GM21515 (cell line): ENCODE results near the gene GDF15.
A peak's percentile ranks its signal among the peaks of the same experiment; 100 is the strongest.
"Not testable (repeated sequence)": the region's sequence is repeated elsewhere in the genome, so short reads cannot be mapped to it uniquely, and the experiment has no call there.

ENCODE experiments used
- ATAC-seq: cut with Tn5 transposase; IDR thresholded peaks from one replicate; pipeline ENCODE4 v1.9.1; 2021; ENCODE audit not compliant: unreplicated experiment

The GDF15 gene, protein sequence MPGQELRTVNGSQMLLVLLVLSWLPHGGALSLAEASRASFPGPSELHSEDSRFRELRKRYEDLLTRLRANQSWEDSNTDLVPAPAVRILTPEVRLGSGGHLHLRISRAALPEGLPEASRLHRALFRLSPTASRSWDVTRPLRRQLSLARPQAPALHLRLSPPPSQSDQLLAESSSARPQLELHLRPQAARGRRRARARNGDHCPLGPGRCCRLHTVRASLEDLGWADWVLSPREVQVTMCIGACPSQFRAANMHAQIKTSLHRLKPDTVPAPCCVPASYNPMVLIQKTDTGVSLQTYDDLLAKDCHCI

DNA sequence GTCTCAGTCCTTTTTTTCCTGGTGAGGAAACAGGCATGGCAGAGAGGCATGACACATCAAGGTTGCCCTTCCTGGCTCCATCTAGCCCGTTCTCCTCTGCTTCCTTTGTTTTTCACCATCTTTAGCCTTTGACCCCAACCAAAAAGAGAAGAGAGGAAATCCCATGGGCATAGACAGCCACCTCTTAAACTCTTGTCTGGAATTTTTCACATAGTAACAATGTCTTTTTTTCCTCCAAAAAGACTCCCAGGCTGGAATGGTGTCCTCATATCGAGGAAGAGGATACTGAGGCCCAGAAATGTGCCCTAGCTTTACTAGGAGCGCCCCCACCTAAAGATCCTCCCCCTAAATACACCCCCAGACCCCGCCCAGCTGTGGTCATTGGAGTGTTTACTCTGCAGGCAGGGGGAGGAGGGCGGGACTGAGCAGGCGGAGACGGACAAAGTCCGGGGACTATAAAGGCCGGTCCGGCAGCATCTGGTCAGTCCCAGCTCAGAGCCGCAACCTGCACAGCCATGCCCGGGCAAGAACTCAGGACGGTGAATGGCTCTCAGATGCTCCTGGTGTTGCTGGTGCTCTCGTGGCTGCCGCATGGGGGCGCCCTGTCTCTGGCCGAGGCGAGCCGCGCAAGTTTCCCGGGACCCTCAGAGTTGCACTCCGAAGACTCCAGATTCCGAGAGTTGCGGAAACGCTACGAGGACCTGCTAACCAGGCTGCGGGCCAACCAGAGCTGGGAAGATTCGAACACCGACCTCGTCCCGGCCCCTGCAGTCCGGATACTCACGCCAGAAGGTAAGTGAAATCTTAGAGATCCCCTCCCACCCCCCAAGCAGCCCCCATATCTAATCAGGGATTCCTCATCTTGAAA, at the start of gene GDF15:
GDF15 (plus strand) TSS at position 484 of the 868 bp plus-strand sequence; CDS start at position 516, 32 bp downstream.
- ATAC-seq = no peak

DNA sequence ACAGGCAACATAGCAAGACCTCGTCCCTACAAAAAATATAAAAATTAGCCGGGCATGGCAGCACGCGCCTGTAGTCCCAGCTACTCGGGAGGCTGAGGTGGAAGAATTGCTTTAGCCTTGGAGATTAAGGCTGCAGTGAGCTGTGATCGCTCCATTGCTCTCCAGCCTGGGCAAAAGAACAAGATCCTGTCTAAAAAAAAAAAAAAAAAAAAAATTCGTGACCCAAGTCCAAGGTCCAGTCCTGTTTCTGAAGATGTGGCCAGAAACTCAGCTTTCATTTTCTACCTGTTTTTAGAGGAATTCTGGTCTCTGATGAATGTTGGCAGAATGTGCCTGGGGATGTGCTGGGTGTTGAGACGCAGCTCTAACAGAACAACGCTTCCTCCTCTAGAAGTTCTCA, 47.4 kb upstream of the GDF15 start:
- ATAC-seq = no peak

DNA sequence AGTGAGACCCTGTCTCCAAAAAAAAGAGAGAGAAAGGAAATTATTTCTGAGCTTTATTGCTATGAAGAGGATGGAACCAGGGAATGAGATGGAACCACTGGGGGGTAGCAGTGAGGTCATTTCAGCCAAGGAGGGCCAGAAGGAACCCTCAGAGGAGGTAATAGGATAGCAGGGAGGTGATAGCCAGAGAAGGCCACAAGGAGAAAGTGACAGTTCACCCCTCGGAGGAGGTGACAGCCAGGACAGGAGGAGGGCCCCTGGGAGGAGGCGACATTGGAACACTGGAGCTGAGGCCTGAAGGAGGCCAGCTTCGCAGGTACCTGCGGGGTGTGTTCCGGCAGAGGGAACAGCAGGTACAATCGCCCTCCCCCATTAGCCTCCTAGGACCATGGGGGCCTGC, 46.2 kb upstream of the GDF15 start:
- no peak for ATAC-seq

DNA sequence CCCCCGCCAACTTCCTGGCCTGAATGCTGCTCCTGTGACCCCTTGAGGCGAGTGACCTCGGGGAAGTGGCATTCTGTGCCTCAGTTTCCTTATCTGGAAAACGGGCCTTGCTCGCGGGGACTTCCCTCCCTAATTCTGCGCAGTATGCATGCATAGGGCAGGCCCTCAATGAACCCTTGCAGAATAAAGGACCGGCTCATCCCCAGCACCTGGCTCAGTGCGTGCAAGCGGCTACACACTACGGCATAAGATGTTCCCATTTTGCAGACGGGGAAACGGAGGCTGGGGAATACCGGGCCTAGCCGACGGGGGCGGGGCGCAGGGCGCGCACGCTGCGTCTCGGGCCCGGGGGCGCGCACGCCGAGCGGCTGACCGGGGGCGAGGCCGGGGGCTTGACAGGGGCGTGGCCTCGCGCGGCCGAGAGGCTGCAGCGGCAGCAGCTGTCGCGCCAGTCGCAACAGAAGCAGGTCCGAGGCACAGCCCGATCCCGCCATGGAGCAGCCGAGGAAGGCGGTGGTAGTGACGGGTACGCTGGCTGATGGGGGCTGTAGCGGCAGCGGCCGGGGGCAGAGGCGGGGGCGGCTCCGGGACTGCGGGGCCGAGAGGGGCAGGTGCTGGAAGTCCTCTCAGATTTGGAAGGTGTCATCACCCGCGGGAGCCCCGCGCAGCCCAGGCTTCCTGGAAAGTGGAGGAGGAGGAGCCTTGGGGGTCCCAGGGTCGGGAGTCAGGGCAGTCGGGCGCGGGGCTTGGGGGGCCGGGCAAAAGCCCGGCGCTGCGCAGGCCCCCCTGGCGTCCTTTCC, 45.6 kb upstream of the GDF15 start, which contains the start of gene PGPEP1:
PGPEP1 (plus strand) TSS at position 409 of the 800 bp plus-strand sequence; CDS start at position 493, 84 bp downstream.
- peak; percentile 46 for ATAC-seq

DNA sequence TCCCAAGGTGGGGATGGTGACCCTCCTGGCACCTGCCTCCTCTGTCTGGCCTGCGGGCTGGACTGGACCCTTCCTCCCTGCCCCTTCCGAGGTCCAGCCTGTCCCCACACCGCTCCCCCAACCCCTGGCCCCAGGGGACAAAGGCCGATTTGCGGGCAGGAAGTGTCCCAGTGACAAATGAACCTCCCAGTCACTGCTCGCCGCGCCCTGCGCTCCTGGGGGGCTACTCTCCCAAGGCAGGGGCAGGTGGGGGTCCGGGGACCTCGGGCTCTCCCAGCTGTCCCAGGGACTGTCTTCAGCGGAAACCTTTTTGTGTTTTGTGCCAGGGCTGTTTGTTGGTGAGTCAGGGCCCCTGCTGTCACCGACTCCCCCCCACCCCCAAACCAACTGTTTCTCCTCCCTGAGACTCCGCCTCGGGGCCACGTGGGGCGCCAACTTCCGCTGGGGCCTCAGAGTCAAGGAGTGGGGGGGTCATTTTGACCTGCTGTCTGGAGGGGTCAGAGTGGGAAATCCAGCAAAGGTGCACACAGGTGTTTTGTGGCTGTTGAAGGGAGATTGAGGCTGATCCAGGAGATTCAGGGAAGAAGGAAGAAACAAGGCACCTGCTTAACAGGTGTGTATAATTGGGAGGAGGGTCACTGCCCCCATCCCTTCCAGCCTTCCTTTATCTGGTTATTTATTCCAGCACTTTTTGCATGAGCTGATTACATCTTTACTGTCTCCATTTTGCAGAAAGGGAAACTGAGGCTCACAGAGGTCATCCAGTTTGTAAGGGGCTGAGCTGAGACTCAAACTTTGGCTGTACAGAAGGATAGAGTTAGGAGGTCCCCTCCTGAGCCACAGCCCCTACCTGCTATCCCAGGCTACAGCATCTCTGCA, 44.7 kb upstream of the GDF15 start:
- ATAC-seq = no peak

DNA sequence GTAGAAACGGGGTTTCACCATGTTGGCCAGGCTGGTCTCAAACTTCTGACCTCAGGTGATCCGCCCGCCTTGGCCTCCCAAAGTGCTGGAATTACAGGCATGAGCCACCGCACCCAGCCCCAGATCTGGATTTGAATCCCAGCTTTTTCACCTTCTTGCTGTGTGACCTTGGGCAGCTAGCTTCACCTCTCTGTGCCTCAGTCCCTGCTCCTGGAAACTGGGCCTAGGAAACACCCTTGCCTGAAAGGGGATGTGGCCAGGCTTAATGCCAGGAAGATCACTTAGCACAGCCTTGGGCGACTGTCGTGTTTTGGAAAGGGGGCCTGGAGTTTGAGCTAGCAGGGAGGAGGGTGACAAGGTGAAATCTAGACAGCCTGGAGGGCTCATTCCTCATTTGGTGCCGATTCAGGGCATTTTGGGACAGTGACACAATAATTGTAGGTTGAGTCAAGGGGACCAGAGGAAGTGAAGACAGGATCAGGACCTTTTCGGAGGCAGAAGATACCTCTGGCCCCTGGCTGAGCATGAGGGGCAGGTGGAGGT, 43.8 kb upstream of the GDF15 start:
- no peak for ATAC-seq

DNA sequence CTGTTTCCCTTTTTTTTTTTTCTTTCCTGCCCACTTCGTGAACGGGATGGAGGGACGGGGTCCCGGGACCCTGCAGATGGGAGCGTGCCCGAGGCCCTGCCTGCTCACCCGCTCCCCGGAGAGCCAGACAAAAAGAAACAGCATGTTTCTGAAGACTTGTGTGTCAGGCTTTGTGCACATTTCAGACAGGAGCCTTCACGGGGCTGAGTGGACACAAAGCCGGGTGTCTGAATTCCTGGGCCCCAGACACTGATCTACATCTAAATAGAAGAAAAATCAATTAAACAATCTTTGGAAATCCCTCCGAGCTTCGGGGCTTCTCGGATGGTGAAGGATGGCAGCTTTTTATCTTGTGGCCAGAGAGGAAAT, 41.4 kb upstream of the GDF15 start:
- no peak for ATAC-seq

DNA sequence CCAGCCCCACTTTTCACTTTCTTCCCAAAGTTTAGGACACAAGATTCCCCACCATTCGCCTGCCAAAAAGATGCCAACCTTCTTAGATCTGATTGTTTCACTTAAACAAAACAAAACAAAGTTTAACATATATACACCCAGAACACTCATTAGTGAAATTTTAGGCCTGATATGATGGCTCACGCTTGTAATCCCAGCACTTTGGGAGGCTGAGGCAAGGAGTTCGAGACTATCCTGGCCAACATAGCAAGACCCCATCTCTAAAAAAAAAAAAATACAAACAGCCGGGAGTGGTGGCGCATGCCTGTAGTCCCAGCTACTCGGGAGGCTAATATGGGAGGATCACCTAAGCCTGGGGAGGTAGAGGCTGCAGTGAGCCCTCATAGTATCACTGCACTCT, 40.7 kb upstream of the GDF15 start:
- ATAC-seq = no peak

DNA sequence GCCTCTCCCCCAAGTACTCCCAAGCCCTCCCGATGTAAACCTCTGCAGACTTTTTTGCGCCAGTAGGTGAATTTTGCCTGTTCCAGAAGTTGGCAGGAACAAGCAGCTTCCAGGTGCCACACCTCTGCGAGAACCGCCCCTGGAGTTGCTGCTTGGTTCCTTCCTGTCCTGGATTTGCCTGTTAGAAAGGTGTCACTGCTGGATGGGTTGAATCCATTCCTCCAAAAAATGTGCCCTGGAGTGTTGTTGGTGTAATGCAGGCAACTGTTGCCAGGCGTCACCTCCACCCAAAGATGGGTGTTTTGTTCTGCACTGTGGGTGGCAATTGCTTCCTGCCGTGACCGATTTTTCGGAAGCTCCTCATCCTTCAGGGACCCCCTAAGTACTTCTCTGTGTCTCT, 39.9 kb upstream of the GDF15 start:
- no peak for ATAC-seq

DNA sequence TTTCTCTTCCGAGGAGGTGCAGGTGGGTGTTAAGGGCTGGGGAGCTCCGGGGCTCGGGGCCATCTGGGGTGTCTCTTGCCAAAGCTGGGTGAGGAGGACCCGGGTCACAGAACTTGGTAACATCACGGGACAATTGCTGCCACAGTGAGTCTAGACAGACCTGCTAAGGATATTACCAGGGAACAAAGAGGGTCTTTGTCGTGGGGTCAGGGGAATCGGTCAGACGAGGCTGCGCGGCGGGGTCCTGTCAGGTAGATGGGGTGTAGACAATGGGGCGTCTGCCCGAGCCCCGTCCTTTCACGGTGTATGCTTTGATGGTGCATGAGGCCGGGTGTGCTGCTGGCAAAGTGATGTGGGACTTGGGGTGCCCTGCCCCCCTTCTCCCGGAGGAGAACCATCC, 37.8 kb upstream of the GDF15 start:
- no peak for ATAC-seq

DNA sequence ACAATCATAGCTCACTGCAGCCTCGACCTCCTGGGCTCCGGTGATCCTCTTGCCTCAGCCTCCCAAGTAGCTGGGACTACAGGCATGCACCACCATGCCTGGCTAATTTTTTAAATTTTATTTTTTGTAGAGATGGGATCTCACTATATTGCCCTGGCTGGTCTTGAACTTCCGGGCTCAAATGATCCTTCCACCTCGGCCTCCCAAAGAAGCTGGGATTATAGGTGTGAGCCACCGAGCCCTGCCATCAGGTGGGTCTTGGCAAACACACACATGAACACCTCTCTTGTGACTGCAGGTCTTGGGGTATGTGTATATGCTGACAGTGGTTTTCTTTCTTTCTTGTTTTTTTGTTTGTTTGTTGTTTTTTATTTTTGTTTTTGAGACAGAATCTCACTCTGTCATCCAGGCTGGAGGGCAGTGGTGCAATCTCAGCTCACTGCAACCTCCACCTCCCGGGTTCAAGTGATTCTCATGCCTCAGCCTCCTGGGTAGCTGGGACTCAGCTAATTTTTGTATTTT, 37.1 kb upstream of the GDF15 start:
- not testable (repeated sequence) for ATAC-seq

DNA sequence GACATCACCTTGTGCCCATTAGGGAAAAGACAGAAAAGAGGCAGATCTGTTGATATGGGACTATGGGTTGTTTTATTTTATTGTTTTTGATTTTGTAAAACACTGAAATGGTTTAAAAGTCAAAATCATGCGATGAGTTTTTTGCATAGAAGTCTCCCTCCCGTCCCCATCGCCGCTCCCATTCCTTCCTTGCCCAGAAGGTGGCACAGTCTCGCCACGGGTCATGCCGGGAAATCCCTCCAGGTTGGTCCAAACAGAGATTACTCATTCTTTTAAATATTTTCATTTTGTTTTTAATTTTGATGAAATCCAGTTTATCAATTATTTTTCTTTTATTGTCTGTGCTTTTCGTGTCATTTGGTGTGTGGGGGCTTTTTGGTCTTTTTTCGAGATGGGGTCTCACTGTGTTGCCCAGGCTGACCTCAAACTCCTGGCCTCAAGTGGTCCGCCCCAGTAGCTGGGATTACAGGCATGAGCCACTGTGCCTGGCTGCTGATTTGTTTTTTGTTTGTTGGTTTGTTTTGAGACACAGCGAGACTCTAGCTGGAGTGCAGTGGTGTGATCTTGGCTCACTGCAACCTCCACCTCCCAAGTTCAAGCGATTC, 36.3 kb upstream of the GDF15 start:
- no peak for ATAC-seq

DNA sequence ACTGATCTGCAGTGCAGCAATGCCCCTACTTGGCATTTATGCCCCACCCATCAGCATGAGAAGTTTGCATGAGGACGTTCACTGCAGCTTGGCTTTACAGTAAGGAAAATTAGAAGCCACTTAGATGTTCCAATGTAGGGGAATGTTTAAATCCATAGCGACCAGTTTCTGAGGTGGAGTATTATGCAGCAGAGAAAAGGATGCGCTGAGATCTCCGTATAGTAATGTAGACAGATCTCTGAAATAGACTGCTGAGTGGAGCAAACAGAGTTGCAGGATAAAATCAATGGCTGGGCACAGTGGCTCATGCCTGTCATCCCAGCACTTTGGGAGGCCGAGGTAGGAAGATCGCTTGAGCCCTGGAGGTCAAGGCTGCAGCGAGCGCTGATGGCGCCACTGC, 35.5 kb upstream of the GDF15 start:
- no peak for ATAC-seq

DNA sequence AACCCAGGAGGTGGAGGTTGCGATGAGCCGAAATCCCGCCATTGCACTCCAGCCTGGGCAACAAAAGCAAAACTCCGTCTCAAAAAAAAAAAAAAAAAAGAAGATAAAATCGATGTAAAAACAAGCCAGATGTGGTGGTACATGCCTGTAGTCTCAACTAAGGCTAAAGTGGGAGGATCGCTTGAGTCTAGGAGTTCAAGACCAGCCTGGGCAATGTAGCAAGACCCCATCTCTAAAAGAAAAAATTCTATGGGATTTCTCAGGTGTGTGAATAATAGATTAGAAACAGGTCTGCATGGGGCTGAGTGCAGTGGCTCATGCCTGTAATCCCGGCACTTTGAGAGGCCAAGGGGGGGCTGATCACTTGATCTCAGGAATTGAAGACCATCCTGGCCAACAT, 34.4 kb upstream of the GDF15 start:
- no peak for ATAC-seq

DNA sequence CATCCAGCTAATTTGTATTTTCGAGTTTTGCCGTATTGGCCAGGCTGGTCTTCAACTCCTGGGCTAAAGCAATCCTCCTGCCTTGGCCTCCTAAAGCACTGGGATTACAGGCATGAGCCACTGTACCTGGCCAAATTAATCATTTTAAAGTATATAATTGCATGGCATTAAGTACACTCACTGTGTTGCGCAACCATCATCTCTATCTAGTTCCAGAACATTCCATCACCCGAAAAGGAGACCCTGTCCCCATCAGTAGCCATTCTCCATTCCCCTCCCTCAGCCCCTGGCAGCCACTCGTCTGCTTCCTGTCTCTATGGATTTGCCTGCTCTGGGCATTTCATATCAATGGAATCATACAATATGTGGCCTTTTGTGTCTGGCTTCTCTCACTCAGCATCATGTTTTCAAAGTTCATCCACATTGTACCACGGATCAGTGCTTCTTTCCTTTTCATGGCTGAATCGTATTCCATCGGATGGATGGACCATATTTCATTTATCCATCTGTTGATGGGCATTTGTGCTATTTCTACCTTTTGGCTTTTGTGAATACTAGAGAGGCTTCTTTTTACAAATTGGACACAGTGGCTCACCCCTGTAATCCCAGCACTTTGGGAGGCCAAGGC, 32.5 kb upstream of the GDF15 start:
- ATAC-seq = no peak

DNA sequence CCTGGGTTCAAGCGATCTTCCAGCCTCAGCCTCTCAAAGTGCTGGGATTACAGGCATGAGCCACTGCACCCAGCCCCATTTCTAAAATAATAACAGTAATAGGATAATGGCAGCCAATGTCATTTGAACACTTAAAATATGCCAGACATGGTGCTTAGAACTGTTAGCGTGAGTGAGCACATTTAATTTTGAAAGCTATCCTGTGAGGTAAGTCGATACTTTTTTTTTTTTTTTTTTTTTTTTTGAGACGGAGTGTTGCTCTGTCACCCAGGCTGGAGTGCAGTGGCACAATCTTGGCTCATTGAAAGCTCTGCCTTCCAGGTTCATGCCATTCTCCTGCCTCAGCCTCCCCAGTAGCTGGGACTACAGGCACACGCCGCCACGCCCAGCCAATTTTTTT, 31.2 kb upstream of the GDF15 start:
- not testable (repeated sequence) for ATAC-seq

DNA sequence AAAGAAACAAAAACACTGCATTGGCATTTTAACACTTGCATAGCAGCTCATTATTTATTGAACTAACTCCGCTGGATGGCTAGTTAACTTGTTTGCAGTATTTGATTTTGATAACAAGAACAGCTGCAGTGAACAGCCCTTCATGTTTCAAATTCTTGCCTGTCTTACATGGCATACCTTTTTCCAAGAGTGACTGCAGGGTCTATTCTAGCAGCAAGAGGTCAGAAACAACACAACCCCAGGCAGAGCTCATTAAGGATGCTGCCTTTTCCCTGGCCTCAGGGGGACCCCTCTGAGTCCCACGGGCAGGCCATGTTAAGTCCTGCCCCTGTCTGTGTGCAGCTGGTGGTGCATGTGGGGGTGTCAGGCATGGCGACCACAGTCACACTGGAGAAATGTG, 28.9 kb upstream of the GDF15 start:
- ATAC-seq = no peak

DNA sequence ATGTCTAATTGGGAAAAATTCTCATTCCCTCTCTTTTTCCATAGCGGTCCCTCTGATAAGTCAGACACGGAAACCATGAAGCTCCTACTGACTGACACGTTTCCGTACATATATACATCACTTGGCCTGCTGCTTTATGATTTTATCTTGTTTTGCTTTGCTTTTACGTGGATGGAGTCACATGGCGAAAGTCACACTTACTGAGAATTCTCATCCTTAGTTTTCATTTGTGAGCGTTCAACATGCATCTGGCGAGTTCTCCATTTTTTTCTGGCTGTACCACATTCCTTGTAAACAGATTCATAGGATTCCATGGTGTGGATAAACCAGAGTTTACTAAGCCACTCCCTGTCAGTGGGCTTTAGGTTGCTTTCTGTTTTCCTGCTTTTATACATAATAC, 24.3 kb upstream of the GDF15 start:
- no peak for ATAC-seq

DNA sequence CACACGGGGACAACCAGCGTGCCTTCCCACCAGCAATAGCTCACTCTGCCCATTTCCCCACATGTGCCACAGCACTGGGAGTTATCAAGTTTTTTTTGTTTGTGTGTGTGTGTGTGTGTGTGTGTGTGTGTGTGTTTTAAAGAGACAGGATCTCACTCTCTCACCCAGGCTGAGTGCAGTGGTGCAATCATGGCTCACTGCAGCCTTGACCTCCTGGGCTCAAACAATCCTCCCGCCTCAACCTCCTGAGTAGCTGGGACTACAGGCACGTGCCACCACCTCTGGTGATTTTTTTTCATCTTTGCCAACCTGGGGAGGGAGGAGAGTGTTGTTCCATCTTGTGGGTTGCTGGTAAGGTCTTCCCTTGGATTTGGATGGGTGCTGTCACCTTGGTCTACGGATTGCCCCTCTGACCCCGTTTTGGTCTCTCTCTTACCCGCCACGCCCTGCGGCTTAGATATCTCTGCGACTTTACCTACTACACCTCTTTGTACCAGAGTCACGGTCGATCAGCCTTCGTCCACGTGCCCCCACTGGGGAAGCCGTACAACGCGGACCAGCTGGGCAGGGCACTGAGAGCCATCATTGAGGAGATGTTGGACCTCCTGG, 22.9 kb upstream of the GDF15 start:
- no peak for ATAC-seq
